ENCODE measurements around the gene GPR132. TPM values are rescaled to one million over a fixed set of nuclear protein-coding genes. Genes with fewer than 3 reads are reported as not detected.
A peak's percentile ranks its signal among the peaks of the same experiment; 100 is the strongest.

Gene GPR132
- total RNA-seq, 6 experiments from 2014 or later: 0.11 to 0.84 (median 0.39) TPM

DNA sequence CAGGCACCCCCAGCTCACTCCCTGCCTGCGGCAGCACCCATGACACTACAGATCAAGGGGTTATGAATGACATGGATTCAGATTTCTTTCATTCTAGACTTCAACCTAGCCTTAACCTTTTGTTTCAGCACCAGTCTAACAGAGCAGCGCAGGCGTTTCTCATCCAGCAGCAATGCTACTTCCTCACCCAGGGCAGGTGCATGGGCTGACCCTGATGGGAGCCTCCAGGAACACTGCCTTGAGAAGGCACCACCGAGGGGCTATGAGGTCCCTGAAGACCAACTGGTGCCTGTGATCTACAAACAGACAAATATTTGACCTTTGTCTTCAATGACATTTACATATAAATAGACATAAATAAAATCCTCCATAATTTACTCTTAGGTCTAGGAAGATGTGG, 55.1 kb downstream of the GPR132 start:
- no peak for DNase-seq
- ATAC-seq: no peak
- H3K9me3 ChIP-seq: no peaks in the 10 kb centered on the region
- intact Hi-C loops (cut with DNase I): no loop called here
- no peak overlapping the region for H3K4me3 ChIP-seq
- H3K4me1 ChIP-seq: no peaks in the 10 kb centered on the region
- TF ChIP-seq POLR2A (IDR thresholded peaks at IDR 0.05): no peak
- TF ChIP-seq, protein P1, sequence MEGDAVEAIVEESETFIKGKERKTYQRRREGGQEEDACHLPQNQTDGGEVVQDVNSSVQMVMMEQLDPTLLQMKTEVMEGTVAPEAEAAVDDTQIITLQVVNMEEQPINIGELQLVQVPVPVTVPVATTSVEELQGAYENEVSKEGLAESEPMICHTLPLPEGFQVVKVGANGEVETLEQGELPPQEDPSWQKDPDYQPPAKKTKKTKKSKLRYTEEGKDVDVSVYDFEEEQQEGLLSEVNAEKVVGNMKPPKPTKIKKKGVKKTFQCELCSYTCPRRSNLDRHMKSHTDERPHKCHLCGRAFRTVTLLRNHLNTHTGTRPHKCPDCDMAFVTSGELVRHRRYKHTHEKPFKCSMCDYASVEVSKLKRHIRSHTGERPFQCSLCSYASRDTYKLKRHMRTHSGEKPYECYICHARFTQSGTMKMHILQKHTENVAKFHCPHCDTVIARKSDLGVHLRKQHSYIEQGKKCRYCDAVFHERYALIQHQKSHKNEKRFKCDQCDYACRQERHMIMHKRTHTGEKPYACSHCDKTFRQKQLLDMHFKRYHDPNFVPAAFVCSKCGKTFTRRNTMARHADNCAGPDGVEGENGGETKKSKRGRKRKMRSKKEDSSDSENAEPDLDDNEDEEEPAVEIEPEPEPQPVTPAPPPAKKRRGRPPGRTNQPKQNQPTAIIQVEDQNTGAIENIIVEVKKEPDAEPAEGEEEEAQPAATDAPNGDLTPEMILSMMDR (IDR thresholded peaks at IDR 0.05): no peak
- H3K27me3 ChIP-seq: no peaks in the 10 kb centered on the region
- no peak overlapping the region for H3K27ac ChIP-seq
- H3K36me3 ChIP-seq: peaks cover 0 to 9% (median 3%) of the 10 kb centered on the region in 4 donors
- 90% methylated on average over 2 of the region's 4 CpGs for WGBS (ENCODE audit: insufficient coverage, low coverage, low lambda C conversion rate, missing lambda C conversion rate)

DNA sequence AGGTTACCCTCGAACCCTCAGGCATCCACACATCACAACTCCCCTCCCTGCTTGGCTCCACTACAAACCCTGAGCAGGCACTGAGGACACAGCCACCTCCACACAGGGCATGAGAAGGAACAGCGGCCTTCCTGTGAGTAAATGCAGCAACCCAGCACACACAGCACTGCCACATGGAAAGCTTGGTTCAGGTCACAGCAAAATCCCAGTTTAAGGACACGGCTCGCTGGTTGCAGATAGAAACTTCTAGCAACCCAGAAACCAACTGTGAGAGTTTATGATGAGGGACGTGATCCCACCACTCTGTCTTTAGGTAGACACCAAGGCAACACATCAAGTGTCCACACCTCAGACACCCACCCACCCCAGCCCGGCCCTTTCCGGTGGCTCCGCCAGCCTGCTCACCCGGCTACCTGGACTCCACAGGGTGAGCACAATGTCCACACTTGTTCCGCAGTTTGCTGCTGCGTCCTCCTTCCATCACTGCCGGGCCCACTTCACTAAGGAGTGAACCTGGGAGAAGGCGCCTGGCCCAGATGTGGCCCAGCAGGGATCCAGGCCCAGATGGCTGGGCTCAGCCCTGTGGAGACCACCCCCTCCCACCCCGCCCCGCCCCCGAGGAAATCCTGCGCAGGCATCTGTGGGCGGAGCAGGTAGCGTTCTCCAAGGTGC, 57.5 kb downstream of the GPR132 start:
- Histone ChIP-seq H3K4me3 (no peak overlapping the region), H3K9me3 (no peaks in the 10 kb centered on the region), H3K27ac (no peak overlapping the region), H3K36me3 (peaks cover 0 to 9% (median 3%) of the 10 kb centered on the region in 4 donors), H3K4me1 (no peaks in the 10 kb centered on the region), H3K27me3 (no peaks in the 10 kb centered on the region)
- no peak for DNase-seq
- TF ChIP-seq, protein P1 (IDR thresholded peaks at IDR 0.05): no peak
- TF ChIP-seq POLR2A (IDR thresholded peaks at IDR 0.05): no peak
- no peak for ATAC-seq
- no CpG with 5 or more reads among the region's 19 CpGs for WGBS (ENCODE audit: insufficient coverage, low coverage, low lambda C conversion rate, missing lambda C conversion rate)
- intact Hi-C loops (cut with DNase I): no loop called here

DNA sequence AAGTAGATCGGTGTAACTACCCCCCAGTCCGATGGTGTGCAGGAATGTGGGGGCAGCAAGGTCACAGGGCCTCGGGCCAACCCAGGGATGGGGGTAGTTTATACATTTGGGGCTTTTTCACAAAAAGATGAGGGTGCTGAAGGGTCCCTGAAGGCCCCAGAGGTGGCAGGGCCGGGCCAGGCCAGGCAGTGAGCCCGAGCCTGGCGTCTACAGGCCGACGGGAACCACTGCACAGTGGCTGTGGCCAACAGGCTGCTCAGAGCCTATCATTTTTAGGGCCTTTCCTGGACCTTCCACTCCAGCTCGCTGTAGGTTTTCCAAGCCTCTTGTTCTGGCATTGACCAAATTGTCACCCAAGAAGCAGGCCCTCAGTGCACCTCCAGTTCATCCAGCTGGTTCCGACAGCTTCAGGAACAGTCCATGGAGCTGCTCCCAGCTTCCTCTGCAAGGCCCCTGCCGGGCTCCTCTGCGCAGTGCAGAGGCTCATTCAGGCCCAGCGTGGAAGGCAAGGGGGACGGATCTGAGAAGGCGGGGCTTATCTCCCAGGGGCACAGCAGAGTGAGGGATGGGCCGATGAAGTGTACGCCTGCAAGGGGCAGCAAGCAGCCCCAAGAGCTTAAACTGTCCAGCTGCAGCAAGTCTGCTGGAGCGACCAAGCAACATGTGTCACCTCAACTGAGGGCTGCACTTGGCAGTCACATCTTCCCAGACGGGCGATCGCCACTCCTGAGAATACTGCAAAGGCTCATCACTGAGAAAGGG, 58.2 kb downstream of the GPR132 start:
- Histone ChIP-seq H3K27ac (no peak overlapping the region), H3K9me3 (no peaks in the 10 kb centered on the region), H3K4me3 (no peak overlapping the region), H3K27me3 (no peaks in the 10 kb centered on the region), H3K4me1 (no peaks in the 10 kb centered on the region), H3K36me3 (peaks cover 0 to 9% (median 3%) of the 10 kb centered on the region in 4 donors)
- intact Hi-C loops (cut with DNase I): no loop called here
- 94% methylated on average over 9 of the region's 21 CpGs for WGBS (ENCODE audit: insufficient coverage, low coverage, low lambda C conversion rate, missing lambda C conversion rate)
- ATAC-seq (no peak), DNase-seq (peak in 1 of 3 donors; percentile 31)
- no peak for TF ChIP-seq POLR2A (IDR thresholded peaks at IDR 0.05)
- TF ChIP-seq, protein P1 (IDR thresholded peaks at IDR 0.05): no peak

DNA sequence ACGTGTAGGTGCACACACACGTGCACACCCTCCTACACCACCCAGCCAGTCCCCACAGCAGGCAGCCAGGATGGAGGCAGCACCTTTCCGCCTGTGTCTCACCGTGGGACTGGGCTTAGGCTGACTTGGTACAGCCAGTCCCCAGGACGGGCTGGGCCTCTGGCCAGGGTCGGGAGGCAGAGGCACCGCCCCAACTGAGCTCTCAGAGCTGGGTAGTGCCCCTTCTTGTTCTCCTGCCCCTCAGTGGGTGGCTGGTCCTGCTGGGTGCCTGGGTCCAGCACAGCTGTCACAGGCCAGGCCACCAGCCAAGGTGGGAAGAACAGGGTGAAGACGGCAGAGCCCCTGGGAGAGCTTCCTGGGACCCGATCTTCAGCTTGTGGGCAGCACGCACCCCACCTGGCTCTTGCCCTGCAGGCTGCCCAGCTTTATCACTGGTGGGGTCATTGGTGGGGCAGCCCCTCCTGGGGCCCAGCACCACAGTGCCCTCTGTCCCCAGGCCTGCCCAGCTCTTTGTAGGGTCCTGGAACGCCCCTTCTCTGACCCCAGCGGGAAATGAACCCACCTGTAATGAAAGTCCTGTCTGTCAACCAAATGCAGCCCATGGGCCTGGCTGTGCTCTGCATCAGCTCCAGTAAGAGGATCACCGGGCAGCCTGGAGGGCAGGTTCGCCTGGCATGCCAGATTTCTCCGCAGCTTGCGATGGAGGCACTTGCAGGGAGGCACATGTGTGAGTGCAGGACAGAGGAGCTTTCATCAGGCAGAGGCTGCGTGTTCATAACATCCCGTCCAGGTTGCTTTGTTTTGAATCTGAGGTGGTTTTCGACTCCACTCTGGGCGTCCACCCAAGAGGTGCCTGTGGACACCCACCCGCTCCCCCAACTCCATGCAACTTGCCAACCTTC, 59.0 kb downstream of the GPR132 start:
- no peak overlapping the region for H3K27ac ChIP-seq
- no peaks in the 10 kb centered on the region for H3K9me3 ChIP-seq
- H3K36me3 ChIP-seq: peaks cover 0 to 9% (median 2%) of the 10 kb centered on the region in 4 donors
- TF ChIP-seq, protein P1 (IDR thresholded peaks at IDR 0.05): no peak
- no peak for TF ChIP-seq POLR2A (IDR thresholded peaks at IDR 0.05)
- no peaks in the 10 kb centered on the region for H3K4me1 ChIP-seq
- DNase-seq: peak in 1 of 3 donors; percentile 31
- peak in 2 of 4 donors; percentile 6 to 9 for ATAC-seq
- intact Hi-C loops (cut with DNase I): no loop called here
- no peak overlapping the region for H3K4me3 ChIP-seq
- 100% methylated on average over 1 of the region's 21 CpGs for WGBS (ENCODE audit: insufficient coverage, low coverage, low lambda C conversion rate, missing lambda C conversion rate)
- H3K27me3 ChIP-seq: no peaks in the 10 kb centered on the region
